22Rv1 (cell line): ENCODE results near the gene GJB3.

Experiments used
- H3K27ac ChIP-seq: fragments of 450-650 bp; 2 replicates; pipeline ENCODE4 v1.5.1; 2017
- CTCF ChIP-seq: fragments of 450-650 bp; IDR thresholded peaks from 2 replicates; pipeline ENCODE4 v1.5.1; 2017; ENCODE audit warnings: mild to moderate bottlenecking
- ZFX ChIP-seq: fragments of 450-650 bp; IDR thresholded peaks from 2 replicates; pipeline ENCODE4 v1.6.1; 2017; ENCODE audit warnings: antibody characterized with exemption, borderline replicate concordance

The GJB3 gene

GRCh38 chr1:34774957-34775356, 6.1 kb upstream of the GJB3 start:
- no peak overlapping the region for H3K27ac ChIP-seq
- TF ChIP-seq ZFX (no peak), CTCF (no peak)

- no peak for TF ChIP-seq CTCF
- TF ChIP-seq ZFX: no peak
- H3K27ac ChIP-seq: no peak overlapping the region
These were observed 4.1 kb upstream of the GJB3 start for GRCh38 chr1:34776911-34777310.

DNA sequence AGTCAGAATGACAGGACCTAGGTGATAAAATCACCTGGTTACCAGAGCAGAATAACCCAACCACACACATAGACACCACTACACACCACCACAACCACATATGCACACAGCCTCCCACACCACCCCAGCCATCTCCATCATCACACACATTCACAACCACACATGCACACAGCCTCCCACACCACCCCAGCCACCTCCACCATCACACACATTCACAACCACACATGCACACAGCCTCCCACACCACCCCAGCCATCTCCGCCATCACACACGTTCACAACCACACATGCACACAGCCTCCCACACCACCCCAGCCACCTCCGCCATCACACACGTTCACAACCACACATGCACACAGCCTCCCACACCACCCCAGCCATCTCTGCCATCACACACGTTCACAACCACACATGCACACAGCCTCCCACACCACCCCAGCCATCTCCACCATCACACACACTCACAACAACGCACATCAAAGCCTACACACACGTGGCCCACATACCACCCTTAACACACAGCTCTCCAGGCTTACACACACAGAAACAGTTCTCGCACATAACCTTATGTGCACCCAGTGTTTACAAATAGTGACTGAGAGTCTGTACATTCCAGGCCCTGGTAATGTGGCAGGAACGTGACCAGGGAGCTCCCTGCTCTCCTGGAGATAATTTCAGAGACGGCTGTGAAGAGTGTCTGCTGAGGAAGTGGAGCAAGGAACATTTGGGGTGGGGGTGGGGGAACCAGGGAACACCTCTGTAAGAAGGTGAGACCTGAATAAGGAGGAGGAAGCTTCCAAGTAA, 3.3 kb upstream of the GJB3 start:
- TF ChIP-seq CTCF (no peak), ZFX (no peak)
- no peak overlapping the region for H3K27ac ChIP-seq

DNA sequence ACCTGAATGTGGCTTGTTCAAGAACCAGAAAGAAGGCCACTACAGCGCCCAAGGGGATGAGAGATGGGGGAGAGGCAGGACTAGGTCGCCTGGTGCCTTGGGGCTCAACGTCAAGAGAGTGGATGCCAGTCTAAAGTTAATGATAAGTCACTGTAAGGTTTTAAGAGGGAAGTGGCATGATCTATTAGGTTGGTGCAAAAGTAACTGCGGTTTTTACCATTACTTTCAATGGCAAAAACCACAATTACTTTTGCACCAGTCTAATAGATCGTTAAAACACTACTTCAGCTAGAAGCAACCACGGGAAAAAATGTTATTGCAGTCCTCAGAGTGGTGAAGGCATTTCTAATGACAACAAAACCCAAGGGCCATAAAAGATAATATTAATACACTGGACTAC, 2.6 kb upstream of the GJB3 start:
- no peak for TF ChIP-seq CTCF
- no peak overlapping the region for H3K27ac ChIP-seq

DNA sequence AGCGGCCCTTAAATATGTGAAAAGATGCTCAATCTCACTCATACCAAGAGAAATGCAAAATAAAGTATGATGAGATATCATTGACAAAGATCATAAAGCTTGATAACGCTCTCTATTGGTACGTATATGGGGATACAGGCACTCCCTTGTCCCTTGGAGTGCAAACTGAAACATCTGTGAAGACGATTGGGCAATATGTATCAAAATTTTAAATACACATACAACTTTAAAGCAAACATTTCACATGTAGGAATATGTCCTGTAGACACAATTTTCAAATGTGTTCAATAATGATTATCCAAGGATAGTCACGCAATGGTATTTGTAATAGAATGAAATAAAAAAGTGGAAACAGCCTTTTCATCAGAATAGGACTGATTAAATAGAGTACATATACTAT, 2.0 kb upstream of the GJB3 start:
- TF ChIP-seq ZFX: no peak
- no peak for TF ChIP-seq CTCF
- H3K27ac ChIP-seq: no peak overlapping the region

GRCh38 chr1:34779526-34779925, 1.5 kb upstream of the GJB3 start:
- TF ChIP-seq CTCF: no peak
- TF ChIP-seq ZFX: no peak
- no peak overlapping the region for H3K27ac ChIP-seq

GRCh38 chr1:34779962-34780361, 1.1 kb upstream of the GJB3 start:
- no peak for TF ChIP-seq CTCF
- no peak for TF ChIP-seq ZFX

More at GRCh38 chr1:34779962-34780361, 1.1 kb upstream of the GJB3 start:
- no peak overlapping the region for H3K27ac ChIP-seq
